Measurements from ENCODE around the gene SOX11. TPM values are rescaled to one million over a fixed set of nuclear protein-coding genes. Genes with fewer than 3 reads are reported as not detected.

Gene SOX11
- total RNA-seq, 1 experiment from 2014 or later: not detected

DNA sequence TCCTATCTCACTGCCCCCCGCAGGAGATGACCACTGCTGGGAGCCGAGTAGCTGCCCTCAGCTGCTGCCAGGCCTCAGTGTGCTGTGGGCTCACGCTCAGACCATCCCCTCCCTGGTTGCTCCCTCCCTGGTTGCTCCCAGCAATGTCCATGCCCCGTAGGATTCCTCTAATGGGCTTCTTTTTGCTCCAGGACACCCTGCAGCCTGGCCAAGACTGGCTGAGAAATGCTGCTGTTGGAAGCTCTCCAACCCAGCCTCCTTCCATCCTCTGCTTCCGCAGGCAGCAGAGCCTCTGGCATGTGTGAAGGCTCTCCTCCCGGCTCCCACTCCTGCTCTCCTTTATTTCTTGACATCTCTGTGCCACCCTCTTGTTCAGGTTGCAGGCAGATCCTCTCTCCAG, 48.6 kb downstream of the SOX11 start:
- ChIA-PET POLR2A (ENCODE audit: unreplicated experiment) (no interaction called here), CTCF (no interaction called here)
- H3K4me1 ChIP-seq (replicated peaks; ENCODE audit: insufficient read depth): no peaks in the 10 kb centered on the region
- no peak overlapping the region for H2AFZ ChIP-seq
- H3K9me2 ChIP-seq (ENCODE audit: insufficient read depth): no peaks in the 10 kb centered on the region
- intact Hi-C loops (cut with micrococcal nuclease; ENCODE audit: unreplicated experiment): no loop called here
- BruUV-seq (replicated peaks): no TSS peak
- TF ChIP-seq EZH2 (IDR thresholded peaks at IDR 0.05; ENCODE audit: low read depth): no peak
- TF ChIP-seq, protein P1, sequence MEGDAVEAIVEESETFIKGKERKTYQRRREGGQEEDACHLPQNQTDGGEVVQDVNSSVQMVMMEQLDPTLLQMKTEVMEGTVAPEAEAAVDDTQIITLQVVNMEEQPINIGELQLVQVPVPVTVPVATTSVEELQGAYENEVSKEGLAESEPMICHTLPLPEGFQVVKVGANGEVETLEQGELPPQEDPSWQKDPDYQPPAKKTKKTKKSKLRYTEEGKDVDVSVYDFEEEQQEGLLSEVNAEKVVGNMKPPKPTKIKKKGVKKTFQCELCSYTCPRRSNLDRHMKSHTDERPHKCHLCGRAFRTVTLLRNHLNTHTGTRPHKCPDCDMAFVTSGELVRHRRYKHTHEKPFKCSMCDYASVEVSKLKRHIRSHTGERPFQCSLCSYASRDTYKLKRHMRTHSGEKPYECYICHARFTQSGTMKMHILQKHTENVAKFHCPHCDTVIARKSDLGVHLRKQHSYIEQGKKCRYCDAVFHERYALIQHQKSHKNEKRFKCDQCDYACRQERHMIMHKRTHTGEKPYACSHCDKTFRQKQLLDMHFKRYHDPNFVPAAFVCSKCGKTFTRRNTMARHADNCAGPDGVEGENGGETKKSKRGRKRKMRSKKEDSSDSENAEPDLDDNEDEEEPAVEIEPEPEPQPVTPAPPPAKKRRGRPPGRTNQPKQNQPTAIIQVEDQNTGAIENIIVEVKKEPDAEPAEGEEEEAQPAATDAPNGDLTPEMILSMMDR (conservative IDR thresholded peaks at IDR 0.05): no peak
- H3F3A ChIP-seq (ENCODE audit: insufficient read depth, low read depth): no peaks in the 10 kb centered on the region
- no peak for DNase-seq
- no peaks in the 10 kb centered on the region for H3K36me3 ChIP-seq (ENCODE audit: low read depth)
- no peaks in the 10 kb centered on the region for H3K79me2 ChIP-seq (ENCODE audit: low read depth)
- no peak overlapping the region for H3K4me2 ChIP-seq
- no peak overlapping the region for H3K27ac ChIP-seq
- H3K4me3 ChIP-seq: no peak overlapping the region
- H3K9me3 ChIP-seq (ENCODE audit: insufficient read depth, low read depth): no peaks in the 10 kb centered on the region
- peaks cover 41% of the 10 kb centered on the region for H3K27me3 ChIP-seq (ENCODE audit: insufficient read depth, low read depth)
- H4K20me1 ChIP-seq (ENCODE audit: insufficient read depth): no peaks in the 10 kb centered on the region

DNA sequence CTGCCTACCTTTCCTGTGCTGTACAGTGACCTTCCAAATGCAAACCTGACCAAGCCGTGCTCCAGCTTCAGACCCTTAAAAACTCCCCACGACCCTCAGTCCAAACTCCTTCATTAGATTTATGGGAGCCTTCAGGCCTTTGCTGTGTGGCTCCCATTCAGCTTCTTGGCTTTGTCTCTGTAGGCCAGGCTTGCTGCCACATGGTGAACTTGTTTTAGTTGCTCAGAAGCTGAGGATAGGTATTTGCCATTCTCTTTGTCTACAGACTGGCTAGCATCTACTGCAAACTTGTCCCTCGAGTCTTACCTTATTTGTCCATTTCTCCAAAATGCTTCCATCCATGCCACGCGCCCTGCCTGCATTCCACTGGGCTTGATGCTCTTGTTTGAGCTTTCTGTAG, 49.1 kb downstream of the SOX11 start:
- H3K36me3 ChIP-seq (ENCODE audit: low read depth): no peaks in the 10 kb centered on the region
- CTCF ChIA-PET: no interaction called here
- intact Hi-C loops (cut with micrococcal nuclease; ENCODE audit: unreplicated experiment): no loop called here
- TF ChIP-seq, protein P1 (conservative IDR thresholded peaks at IDR 0.05): no peak
- no peak for TF ChIP-seq EZH2 (IDR thresholded peaks at IDR 0.05; ENCODE audit: low read depth)
- H3K9me2 ChIP-seq (ENCODE audit: insufficient read depth): no peaks in the 10 kb centered on the region
- no peak overlapping the region for H3K4me3 ChIP-seq
- no peak overlapping the region for H3K27ac ChIP-seq
- no peak overlapping the region for H3K4me2 ChIP-seq
- H3K27me3 ChIP-seq (ENCODE audit: insufficient read depth, low read depth): peaks cover 42% of the 10 kb centered on the region
- no peaks in the 10 kb centered on the region for H3K9me3 ChIP-seq (ENCODE audit: insufficient read depth, low read depth)
- no peaks in the 10 kb centered on the region for H3K79me2 ChIP-seq (ENCODE audit: low read depth)
- POLR2A ChIA-PET (ENCODE audit: unreplicated experiment): no interaction called here
- H2AFZ ChIP-seq: no peak overlapping the region
- no peaks in the 10 kb centered on the region for H4K20me1 ChIP-seq (ENCODE audit: insufficient read depth)
- no peaks in the 10 kb centered on the region for H3K4me1 ChIP-seq (replicated peaks; ENCODE audit: insufficient read depth)
- no peak for DNase-seq
- no TSS peak for BruUV-seq (replicated peaks)
- H3F3A ChIP-seq (ENCODE audit: insufficient read depth, low read depth): no peaks in the 10 kb centered on the region

DNA sequence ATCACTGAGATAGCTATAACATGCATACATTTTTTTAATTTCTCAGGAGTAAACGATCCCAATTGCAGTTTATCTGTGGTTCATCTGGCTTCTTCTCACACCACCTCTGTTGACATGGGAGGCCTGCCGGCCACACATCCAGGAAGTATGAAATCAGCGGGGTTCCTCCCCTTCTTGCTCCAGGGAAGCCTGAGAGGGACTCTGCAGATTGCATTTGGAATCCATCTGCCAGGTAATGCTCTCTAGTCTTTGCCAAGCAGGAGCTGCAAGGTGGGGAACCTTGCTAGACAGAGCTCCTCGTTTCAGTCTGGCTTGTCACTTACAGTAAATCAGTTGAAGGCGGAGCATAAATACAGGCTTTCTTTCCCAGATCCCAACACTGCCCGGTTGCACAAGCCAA, 49.9 kb downstream of the SOX11 start:
- H3K4me1 ChIP-seq (replicated peaks; ENCODE audit: insufficient read depth): no peaks in the 10 kb centered on the region
- H3K79me2 ChIP-seq (ENCODE audit: low read depth): no peaks in the 10 kb centered on the region
- peaks cover 38% of the 10 kb centered on the region for H3K27me3 ChIP-seq (ENCODE audit: insufficient read depth, low read depth)
- DNase-seq: no peak
- H3K36me3 ChIP-seq (ENCODE audit: low read depth): no peaks in the 10 kb centered on the region
- ChIA-PET POLR2A (ENCODE audit: unreplicated experiment) (no interaction called here), CTCF (no interaction called here)
- no peak overlapping the region for H3K27ac ChIP-seq
- H2AFZ ChIP-seq: no peak overlapping the region
- H3F3A ChIP-seq (ENCODE audit: insufficient read depth, low read depth): no peaks in the 10 kb centered on the region
- no peaks in the 10 kb centered on the region for H3K9me2 ChIP-seq (ENCODE audit: insufficient read depth)
- intact Hi-C loops (cut with micrococcal nuclease; ENCODE audit: unreplicated experiment): no loop called here
- no peaks in the 10 kb centered on the region for H3K9me3 ChIP-seq (ENCODE audit: insufficient read depth, low read depth)
- no peak overlapping the region for H3K4me3 ChIP-seq
- H4K20me1 ChIP-seq (ENCODE audit: insufficient read depth): no peaks in the 10 kb centered on the region
- BruUV-seq (replicated peaks): no TSS peak
- no peak for TF ChIP-seq EZH2 (IDR thresholded peaks at IDR 0.05; ENCODE audit: low read depth)
- TF ChIP-seq, protein P1 (conservative IDR thresholded peaks at IDR 0.05): no peak
- no peak overlapping the region for H3K4me2 ChIP-seq
